Thoracic aorta (tissue), 2 donors: ENCODE measurements around the gene GORASP1. TPM values are rescaled to one million over a fixed set of nuclear protein-coding genes. Genes with fewer than 3 reads are reported as not detected.

Experiments
- ATAC-seq: fragments of 150-250 bp; one replicate; pipeline ENCODE4 v1.8.0; 2017; ENCODE audit warnings: low read depth; ENCODE audit not compliant: insufficient number of reproducible peaks, low FRiP score
- DNase-seq: peaks from one replicate; pipeline ENCODE4 v3.0.0-alpha.2; 2020; ENCODE audit warnings: low spot score
- H3K27ac ChIP-seq, 2 donors: fragments of 200-600 bp; sonication (generic); 1 replicate in 1 of 2; 2 replicates in 1 of 2; pipeline ENCODE4 v1.5.1; 2016; ENCODE audit warnings: mild to moderate bottlenecking in 2 of 2, moderate library complexity in 2 of 2
- H3K27me3 ChIP-seq: fragments of 200-600 bp; sonication (generic); replicated peaks from 2 replicates; pipeline ENCODE4 v1.6.0; 2016; ENCODE audit warnings: mild to moderate bottlenecking; ENCODE audit not compliant: insufficient read depth
- H3K36me3 ChIP-seq: fragments of 200-600 bp; sonication (generic); one replicate; pipeline ENCODE4 v1.5.1; 2016
- H3K4me1 ChIP-seq, 2 donors: fragments of 200-600 bp; sonication (generic); 1 replicate in 1 of 2; 2 replicates in 1 of 2; pipeline versions ENCODE4 v1.5.1 to v1.6.0; 2016; ENCODE audit warnings: low read depth in 2 of 2, mild to moderate bottlenecking in 1 of 2; ENCODE audit not compliant: control insufficient read depth in 1 of 2
- H3K4me3 ChIP-seq: fragments of 200-600 bp; sonication (generic); 2 replicates; pipeline ENCODE4 v1.5.1; 2016; ENCODE audit warnings: mild to moderate bottlenecking
- H3K9me3 ChIP-seq: fragments of 200-600 bp; sonication (generic); 2 replicates; pipeline ENCODE4 v1.5.1; 2016
- total RNA-seq, 2 donors: library from RNA; depleted of rRNA; stranded (reverse); fragments of >200 nt; gene quantifications; one replicate each; pipeline versions ENCODE4 v1.1.0 to v1.2.3, GENCODE V29; 2016
- TF ChIP-seq, protein P1 (sequence below): fragments of 200-600 bp; sonication (generic); IDR thresholded peaks from one replicate; pipeline ENCODE4 v1.5.1; 2019; ENCODE audit warnings: antibody characterized with exemption

The GORASP1 gene
- 10 to 100 TPM; 59.3 to 84.6 TPM for total RNA-seq

DNA sequence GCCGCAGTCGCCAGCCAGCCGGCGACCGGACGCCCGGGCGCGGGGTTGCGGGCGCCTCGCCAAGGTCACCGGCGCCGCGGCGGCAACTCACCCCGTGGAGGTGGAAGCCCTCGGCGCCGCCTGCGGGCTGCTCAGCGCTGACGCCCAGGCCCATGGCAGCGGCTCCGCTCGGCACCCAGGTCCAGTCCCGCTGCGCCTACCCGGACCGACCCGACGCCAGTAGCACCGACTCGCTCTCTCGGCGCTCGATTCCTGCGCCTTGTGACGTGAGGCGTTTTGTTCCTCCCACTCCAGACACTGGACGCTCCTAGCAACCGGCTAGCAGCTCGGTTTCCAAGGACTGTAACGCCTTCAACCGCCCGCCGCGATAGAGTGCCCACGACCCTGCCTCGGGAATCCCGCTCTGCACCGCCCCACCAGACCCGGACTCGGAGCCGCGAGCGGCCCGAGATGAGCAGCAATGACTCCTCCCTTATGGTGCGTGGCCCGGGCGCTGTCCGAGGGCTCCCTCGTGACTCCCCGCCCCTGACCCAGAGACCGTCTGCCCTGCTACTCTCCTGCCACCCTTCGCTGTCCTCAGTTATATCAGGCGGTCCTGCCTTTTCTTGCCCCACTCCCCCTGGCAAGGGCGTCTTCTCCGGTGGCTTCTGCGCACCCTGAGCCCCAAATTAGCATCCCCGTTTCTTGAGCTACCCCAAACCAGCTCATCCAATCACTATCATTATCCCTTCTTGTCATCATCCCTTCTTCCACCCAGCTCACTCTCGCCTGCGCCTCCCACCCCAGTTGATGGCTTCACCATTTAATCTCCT is at the start of gene GORASP1, which contains the start of gene TTC21A:
GORASP1 (minus strand) TSS at position 240 of the 812 bp plus-strand sequence; CDS start at position 154, 86 bp downstream.
TTC21A (plus strand) TSS at position 293 of the 812 bp plus-strand sequence; CDS start at position 451, 158 bp downstream.
- Histone ChIP-seq H3K36me3 (no peaks in the 10 kb centered on the region), H3K27me3 (no peaks in the 10 kb centered on the region), H3K4me3 (peak within 1 kb of the TSS; percentile 96), H3K4me1 (peaks cover 14 to 48% of the 10 kb centered on the region in 2 donors), H3K9me3 (no peaks in the 10 kb centered on the region), H3K27ac (peak within 1 kb of the TSS; percentile 96 to 97)
- DNase-seq (peak; percentile 58), ATAC-seq (peak; percentile 76)
- TF ChIP-seq, protein P1, sequence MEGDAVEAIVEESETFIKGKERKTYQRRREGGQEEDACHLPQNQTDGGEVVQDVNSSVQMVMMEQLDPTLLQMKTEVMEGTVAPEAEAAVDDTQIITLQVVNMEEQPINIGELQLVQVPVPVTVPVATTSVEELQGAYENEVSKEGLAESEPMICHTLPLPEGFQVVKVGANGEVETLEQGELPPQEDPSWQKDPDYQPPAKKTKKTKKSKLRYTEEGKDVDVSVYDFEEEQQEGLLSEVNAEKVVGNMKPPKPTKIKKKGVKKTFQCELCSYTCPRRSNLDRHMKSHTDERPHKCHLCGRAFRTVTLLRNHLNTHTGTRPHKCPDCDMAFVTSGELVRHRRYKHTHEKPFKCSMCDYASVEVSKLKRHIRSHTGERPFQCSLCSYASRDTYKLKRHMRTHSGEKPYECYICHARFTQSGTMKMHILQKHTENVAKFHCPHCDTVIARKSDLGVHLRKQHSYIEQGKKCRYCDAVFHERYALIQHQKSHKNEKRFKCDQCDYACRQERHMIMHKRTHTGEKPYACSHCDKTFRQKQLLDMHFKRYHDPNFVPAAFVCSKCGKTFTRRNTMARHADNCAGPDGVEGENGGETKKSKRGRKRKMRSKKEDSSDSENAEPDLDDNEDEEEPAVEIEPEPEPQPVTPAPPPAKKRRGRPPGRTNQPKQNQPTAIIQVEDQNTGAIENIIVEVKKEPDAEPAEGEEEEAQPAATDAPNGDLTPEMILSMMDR, result no peak

GRCh38 chr3:39156421-39156820 is 49.0 kb upstream of the GORASP1 start:
- Histone ChIP-seq H3K4me1 (peaks cover 8 to 25% of the 10 kb centered on the region in 2 donors), H3K36me3 (no peaks in the 10 kb centered on the region), H3K9me3 (no peaks in the 10 kb centered on the region), H3K27ac (no peak overlapping the region), H3K4me3 (no peak overlapping the region), H3K27me3 (no peaks in the 10 kb centered on the region)
- ATAC-seq (no peak), DNase-seq (no peak)
- TF ChIP-seq, protein P1, result no peak

GRCh38 chr3:39154280-39155021 is 47.0 kb upstream of the GORASP1 start:
- no peaks in the 10 kb centered on the region for H3K9me3 ChIP-seq
- H3K27ac ChIP-seq, result peak overlapping the region; percentile 97 to 100
- peak overlapping the region; percentile 96 for H3K4me3 ChIP-seq
- TF ChIP-seq, protein P1, result no peak
- H3K36me3 ChIP-seq, result no peaks in the 10 kb centered on the region
- H3K27me3 ChIP-seq, result no peaks in the 10 kb centered on the region
- H3K4me1 ChIP-seq, result peaks cover 13 to 31% of the 10 kb centered on the region in 2 donors
- ATAC-seq, result no peak
- DNase-seq, result no peak

- Histone ChIP-seq H3K9me3 (no peaks in the 10 kb centered on the region), H3K27me3 (no peaks in the 10 kb centered on the region), H3K36me3 (no peaks in the 10 kb centered on the region), H3K4me3 (peak overlapping the region; percentile 96), H3K4me1 (peaks cover 18 to 34% of the 10 kb centered on the region in 2 donors), H3K27ac (peak overlapping the region; percentile 97 to 100)
- DNase-seq (no peak), ATAC-seq (no peak)
- TF ChIP-seq, protein P1, result peak; percentile 29
Observed at GRCh38 chr3:39153977-39154279, 46.5 kb upstream of the GORASP1 start.
